Measurements from ENCODE around the gene ZNF337.

DNA sequence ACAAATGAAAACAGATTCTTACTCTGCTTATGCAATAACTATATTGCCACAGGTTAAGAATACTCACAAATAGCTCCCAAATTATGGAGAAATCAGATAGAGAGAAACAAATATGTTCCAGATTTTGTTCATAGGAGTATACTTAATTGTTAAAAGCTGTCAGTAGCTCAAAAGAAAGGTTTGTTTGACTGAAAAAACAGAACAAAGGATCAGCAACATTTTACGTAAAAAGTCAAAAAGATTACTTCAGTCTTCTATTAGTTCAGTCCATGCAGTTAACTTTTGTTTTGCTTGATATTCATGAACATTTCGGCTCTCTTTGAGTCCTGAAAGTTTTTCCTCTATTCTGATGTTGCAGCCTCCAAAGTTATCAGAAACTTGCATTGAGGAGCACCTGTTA is 59.4 kb downstream of the ZNF337 start:
- TF ChIP-seq, protein P1, sequence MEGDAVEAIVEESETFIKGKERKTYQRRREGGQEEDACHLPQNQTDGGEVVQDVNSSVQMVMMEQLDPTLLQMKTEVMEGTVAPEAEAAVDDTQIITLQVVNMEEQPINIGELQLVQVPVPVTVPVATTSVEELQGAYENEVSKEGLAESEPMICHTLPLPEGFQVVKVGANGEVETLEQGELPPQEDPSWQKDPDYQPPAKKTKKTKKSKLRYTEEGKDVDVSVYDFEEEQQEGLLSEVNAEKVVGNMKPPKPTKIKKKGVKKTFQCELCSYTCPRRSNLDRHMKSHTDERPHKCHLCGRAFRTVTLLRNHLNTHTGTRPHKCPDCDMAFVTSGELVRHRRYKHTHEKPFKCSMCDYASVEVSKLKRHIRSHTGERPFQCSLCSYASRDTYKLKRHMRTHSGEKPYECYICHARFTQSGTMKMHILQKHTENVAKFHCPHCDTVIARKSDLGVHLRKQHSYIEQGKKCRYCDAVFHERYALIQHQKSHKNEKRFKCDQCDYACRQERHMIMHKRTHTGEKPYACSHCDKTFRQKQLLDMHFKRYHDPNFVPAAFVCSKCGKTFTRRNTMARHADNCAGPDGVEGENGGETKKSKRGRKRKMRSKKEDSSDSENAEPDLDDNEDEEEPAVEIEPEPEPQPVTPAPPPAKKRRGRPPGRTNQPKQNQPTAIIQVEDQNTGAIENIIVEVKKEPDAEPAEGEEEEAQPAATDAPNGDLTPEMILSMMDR (IDR thresholded peaks at IDR 0.05 in 4 of 5, conservative IDR thresholded peaks at IDR 0.05 in 1 of 5): no peak
- TF ChIP-seq POLR2A (IDR thresholded peaks at IDR 0.05): no peak

All from gastrocnemius medialis (tissue), 4 donors.